ENCODE data around the gene CCSER1.

CCSER1 gene

GRCh38 chr4:90946945-90947344 is 819.8 kb downstream of the CCSER1 start:
- no peak for DNase-seq (ENCODE audit: low read depth in 2 of 2)

DNA sequence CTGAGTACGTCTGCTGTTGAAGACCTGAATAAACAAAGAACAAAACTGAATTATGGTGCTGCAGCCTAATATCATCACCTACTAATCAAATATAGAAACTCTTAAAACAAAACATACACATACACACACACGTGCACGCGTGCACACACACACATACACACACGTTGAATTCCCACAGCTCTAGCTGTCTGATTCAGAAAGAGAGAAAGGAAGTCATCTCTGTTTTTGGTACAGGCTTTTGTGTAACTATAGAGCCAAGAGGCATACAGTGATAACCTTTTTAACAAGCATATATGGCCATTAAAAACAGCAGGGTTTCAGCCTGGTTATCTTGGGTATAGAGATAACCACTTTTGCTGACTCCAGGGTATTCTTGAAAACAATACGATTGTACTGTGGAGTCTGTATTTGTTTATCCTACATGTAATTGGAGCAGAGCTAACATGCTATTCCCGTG is 823.2 kb downstream of the CCSER1 start:
- DNase-seq (ENCODE audit: low read depth in 2 of 2): no peak

DNA sequence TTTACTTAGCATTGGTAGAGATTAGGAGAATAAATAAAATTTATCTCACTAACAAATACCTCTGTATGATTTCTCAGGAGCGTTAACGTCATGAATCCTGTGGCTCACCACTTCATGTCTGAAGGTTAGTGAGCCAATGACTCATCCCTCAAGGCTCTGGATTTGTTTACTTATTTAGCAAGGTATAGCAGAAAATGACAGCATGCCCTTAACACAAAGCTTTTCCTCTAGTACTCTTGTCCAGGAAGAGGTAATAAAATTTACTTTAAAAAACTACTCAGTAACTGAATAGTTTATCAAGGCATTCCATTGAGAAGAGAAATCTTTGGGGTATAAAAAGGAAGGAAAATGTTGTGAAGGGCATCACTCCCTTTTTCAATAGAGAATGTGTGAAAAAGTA is 823.8 kb downstream of the CCSER1 start:
- DNase-seq (ENCODE audit: low read depth in 2 of 2): no peak

- no peak for DNase-seq (ENCODE audit: low read depth in 2 of 2)
Measured at GRCh38 chr4:90958256-90958895, 831.2 kb downstream of the CCSER1 start.

DNA sequence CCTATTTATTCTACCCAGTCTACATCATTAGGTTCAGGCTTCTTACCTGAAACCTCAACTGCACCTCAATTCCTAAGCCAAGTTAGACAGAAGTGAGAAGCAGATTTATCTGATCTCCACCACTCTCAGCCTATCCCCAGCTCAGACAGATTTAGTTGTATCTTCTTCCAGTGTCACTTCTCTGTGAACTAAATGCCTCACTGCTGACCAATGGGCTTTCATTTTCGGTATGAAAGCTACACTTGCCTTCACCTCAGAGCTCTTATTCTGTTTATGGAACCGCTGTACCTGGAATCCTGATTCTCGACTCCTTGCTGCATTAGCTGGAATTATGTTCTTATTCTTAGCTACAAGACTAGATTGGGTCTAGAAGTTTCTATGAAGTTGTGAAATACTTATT is 833.2 kb downstream of the CCSER1 start:
- no peak for DNase-seq (ENCODE audit: low read depth in 2 of 2)

DNA sequence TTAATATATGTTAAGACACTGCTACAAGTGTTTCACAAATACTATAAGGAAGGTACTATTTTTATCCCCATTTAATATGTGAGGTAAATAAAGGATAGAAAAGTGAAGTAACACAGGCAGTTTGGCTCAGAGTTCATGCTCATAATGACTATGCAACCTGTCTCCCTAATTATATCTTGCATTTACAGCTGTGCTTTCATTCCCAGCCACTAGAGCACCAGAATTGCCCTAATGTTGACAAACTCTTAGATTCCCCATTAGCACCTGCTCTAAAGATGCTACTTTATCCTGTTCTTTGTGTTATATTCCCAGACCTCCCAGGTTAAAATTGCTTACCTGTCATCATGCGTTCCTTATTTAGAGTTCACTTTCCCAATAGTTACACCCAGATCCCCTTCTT is 833.6 kb downstream of the CCSER1 start:
- DNase-seq (ENCODE audit: low read depth in 2 of 2): no peak

GRCh38 chr4:90970021-90970420 is 842.8 kb downstream of the CCSER1 start:
- no peak for DNase-seq (ENCODE audit: low read depth in 2 of 2)

DNA sequence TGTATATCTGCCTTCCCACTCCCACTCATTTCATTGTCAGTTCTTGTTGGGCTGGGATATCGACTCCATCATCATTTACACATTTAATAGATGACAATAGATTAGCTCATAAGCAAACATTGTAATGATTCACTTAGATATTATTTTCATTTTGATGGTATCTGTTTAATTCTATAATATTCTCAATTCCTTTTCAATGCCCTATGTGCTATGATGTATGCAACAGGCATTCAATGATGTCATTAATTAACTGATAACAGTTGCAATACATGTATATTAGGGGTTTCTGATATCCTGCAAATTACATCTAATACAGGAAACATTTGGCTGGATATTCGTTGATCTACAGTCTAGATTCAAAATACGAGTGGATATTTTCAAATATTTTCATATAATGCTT is 850.5 kb downstream of the CCSER1 start:
- no peak for DNase-seq (ENCODE audit: low read depth in 2 of 2)

- no peak for DNase-seq (ENCODE audit: low read depth in 2 of 2)
Measured at GRCh38 chr4:90979556-90979955, 852.4 kb downstream of the CCSER1 start.

GRCh38 chr4:90982813-90983212 is 855.6 kb downstream of the CCSER1 start:
- DNase-seq (ENCODE audit: low read depth in 2 of 2): no peak

DNA sequence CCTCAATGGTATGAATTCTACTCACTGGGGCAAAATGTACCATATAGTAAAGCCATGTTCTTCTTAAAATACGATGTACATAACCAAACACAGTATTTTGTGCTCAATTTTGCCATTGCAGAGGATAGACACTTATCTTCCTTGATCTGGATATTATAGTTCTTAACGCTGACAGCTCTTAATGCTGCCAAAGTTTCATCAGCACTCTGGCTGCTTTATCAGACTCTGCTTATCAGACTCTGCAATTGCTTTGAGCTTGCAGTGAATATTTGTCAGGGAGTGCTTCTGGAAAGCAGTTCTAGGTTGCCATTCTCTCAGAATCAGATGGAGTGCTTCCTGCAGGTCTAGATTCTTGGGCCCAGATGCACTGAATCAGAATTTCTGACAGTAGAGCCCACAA is 863.1 kb downstream of the CCSER1 start:
- DNase-seq (ENCODE audit: low read depth in 2 of 2): no peak

GRCh38 chr4:90992213-90992612 is 865.0 kb downstream of the CCSER1 start:
- DNase-seq (ENCODE audit: low read depth in 2 of 2): no peak

DNA sequence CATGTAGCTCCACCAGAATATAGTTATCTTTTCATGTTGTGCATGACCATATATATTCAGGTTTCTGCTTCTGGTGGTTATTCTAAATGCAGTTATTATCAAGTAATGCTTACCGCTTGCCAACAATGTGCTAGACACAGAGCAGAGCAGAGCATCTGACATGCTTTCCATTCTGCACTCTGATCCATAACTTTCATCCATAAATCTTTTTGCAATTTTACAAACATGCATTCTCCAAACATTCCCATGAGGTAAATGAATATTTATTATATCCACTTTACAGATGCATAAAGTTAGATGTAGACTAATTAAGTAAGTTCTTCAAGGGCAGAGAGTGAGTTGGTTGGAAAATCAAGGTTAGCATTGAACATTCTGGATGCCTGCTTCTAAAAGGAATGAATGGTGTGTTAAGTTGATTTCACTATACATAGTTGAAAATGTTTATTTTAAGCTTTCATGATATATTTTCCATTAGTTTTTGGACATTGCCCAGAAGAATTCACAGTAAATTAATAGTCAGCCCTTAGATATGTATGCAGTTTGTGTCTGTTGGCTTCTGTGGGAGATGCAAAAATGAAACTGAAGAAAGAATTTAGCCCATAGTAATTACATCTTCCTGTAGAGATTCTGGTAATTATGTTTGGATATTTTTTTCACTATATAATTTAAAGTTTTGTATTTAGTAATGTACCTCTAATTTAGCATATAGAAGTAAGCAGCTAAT is 867.8 kb downstream of the CCSER1 start:
- no peak for DNase-seq (ENCODE audit: low read depth in 2 of 2)

DNA sequence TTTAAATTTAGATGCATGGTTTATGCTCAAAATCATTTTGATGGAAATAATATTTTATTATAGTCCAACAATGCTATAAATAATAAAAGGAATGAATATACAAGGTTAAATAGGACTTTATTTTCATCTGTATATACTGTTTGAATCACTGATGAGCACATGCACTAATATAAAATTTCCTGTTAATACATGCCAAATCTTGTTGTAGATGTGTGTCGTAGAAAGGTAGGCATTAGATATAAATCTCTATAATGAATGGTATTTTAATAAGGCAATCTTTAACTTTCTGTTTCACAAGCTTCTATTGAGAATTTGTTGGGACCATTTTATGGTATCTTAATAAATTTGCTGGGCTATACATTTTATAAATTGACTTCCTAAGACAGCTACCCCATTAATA is 868.8 kb downstream of the CCSER1 start:
- DNase-seq (ENCODE audit: low read depth in 2 of 2): no peak

GRCh38 chr4:90996813-90997212 is 869.6 kb downstream of the CCSER1 start:
- DNase-seq (ENCODE audit: low read depth in 2 of 2): no peak

- DNase-seq (ENCODE audit: low read depth in 2 of 2): no peak
Measured at GRCh38 chr4:91015861-91016260, 888.7 kb downstream of the CCSER1 start.

DNA sequence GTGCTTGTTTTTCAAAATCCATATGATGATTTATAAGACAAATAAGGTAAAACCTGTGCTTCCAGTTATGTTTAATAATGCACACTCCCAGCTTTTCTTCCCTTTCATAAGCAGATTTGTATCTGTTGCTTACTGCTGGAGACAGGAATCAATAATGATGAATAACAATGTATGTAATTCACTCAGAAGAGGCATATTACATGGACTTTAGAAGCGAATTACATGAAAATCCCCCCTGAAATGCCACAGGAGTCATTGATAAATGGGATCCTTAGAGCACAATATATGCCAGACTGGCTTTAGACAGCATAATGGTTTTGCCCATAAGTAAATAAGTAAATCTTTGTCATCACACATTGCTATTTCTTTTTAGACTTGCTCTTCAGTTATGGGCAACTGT is 892.3 kb downstream of the CCSER1 start:
- no peak for DNase-seq (ENCODE audit: low read depth in 2 of 2)

- no peak for DNase-seq (ENCODE audit: low read depth in 2 of 2)
Measured at GRCh38 chr4:91025241-91026148, 898.3 kb downstream of the CCSER1 start.

- no peak for DNase-seq (ENCODE audit: low read depth in 2 of 2)
Measured at GRCh38 chr4:91028228-91028627, 901.0 kb downstream of the CCSER1 start.

GRCh38 chr4:91031761-91032160 is 904.6 kb downstream of the CCSER1 start:
- no peak for DNase-seq (ENCODE audit: low read depth in 2 of 2)

- DNase-seq (ENCODE audit: low read depth in 2 of 2): no peak
Measured at GRCh38 chr4:91032725-91033445, 905.7 kb downstream of the CCSER1 start.

DNA sequence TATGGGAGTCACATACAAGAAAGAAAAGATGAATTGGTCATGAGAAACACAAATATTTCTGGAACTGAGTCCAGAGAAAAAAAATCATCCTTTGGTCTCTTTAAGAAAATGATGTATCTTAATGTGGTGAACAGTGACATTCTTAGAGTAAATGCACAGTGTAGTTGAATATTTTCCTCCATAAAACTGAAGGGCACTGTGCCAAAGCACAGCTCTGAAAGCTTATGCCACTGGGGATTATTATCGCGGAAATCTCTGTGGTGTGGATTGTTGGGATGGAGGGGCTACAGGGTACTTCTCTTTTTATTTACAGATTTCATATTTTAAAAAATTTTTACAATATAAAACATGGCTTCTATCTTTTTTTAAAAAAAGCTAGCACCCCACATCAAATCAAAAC is 908.1 kb downstream of the CCSER1 start:
- DNase-seq (ENCODE audit: low read depth in 2 of 2): no peak

All from stimulated activated CD8-positive, alpha-beta memory T cell treated with anti-CD3 and anti-CD28 coated beads, Interleukin-7, amount 100 ng/mL, for 4 hours (primary cell).